CD4-positive, alpha-beta memory T cell (primary cell): ENCODE results near the gene TRIM15. TPM values are rescaled to one million over a fixed set of nuclear protein-coding genes. Genes with fewer than 3 reads are reported as not detected.
"Not testable (repeated sequence)": the region's sequence is repeated elsewhere in the genome, so short reads cannot be mapped to it uniquely, and the experiment has no call there.

Experiments
- CTCF ChIA-PET: fragments of 350-600 bp; sonication (Branson Sonifier 250); formaldehyde crosslinking; loops from one replicate; lab custom pipeline; 2021; ENCODE audit warnings: inconsistent platforms; ENCODE audit not compliant: partially characterized antibody; lab: Charles Lee
- POLR2A ChIA-PET: fragments of 350-600 bp; sonication (Branson Sonifier 250); formaldehyde crosslinking; loops from one replicate; lab custom pipeline; 2021; ENCODE audit not compliant: partially characterized antibody; lab: Charles Lee
- DNase-seq, 5 donors: peaks; one replicate each; pipeline versions ENCODE4 v3.0.0 to v3.0.0-alpha.2; 2020 to 2022; ENCODE audit warnings: mixed read lengths in 1 of 5
- H3K27ac ChIP-seq: one replicate; pipeline ENCODE4 v1.7.0; 2013; ENCODE audit warnings: low read depth, low read length
- H3K27me3 ChIP-seq: 2 replicates; pipeline ENCODE4 v1.7.0; 2013; ENCODE audit warnings: mild to moderate bottlenecking, low read length, moderate library complexity; ENCODE audit not compliant: insufficient read depth
- H3K36me3 ChIP-seq: 2 replicates; pipeline ENCODE4 v1.7.0; 2013; ENCODE audit warnings: mild to moderate bottlenecking, low read length, moderate library complexity; ENCODE audit not compliant: insufficient read depth
- H3K4me1 ChIP-seq: 2 replicates; pipeline ENCODE4 v1.7.0; 2013; ENCODE audit warnings: mild to moderate bottlenecking, low read length, moderate library complexity; ENCODE audit not compliant: insufficient read depth
- H3K4me3 ChIP-seq, 2 donors: one replicate each; pipeline ENCODE4 v1.7.0; 2013; ENCODE audit warnings: low read length in 2 of 2, mild to moderate bottlenecking in 1 of 2
- H3K9me3 ChIP-seq, 2 donors: one replicate each; pipeline ENCODE4 v1.7.0; 2013; ENCODE audit warnings: low read length in 2 of 2, control low read depth in 1 of 2; ENCODE audit not compliant: control insufficient read depth in 1 of 2
- H3K27ac Mint-ChIP-seq, 7 donors: one replicate each; pipeline ENCODE4 v1.8.0; 2020 to 2021; ENCODE audit warnings: mixed read lengths in 7 of 7, mild to moderate bottlenecking in 6 of 7, inconsistent platforms in 3 of 7, moderate library complexity in 3 of 7
- H3K27me3 Mint-ChIP-seq, 2 donors: one replicate each; pipeline ENCODE4 v1.8.0; 2020 to 2021; ENCODE audit warnings: mixed read lengths in 2 of 2
- H3K36me3 Mint-ChIP-seq, 2 donors: one replicate each; pipeline ENCODE4 v1.8.0; 2020 to 2021; ENCODE audit warnings: mixed read lengths in 2 of 2, inconsistent platforms in 1 of 2, mild to moderate bottlenecking in 1 of 2
- H3K4me1 Mint-ChIP-seq, 4 donors: one replicate each; pipeline ENCODE4 v1.8.0; 2020 to 2021; ENCODE audit warnings: mixed read lengths in 4 of 4, mild to moderate bottlenecking in 1 of 4
- H3K4me3 Mint-ChIP-seq, 8 donors: one replicate each; pipeline ENCODE4 v1.8.0; 2020 to 2021; ENCODE audit warnings: mixed read lengths in 8 of 8, mild to moderate bottlenecking in 7 of 8, moderate library complexity in 6 of 8, inconsistent platforms in 3 of 8
- H3K9me3 Mint-ChIP-seq, 8 donors: one replicate each; pipeline ENCODE4 v1.8.0; 2020 to 2021; ENCODE audit warnings: mixed read lengths in 8 of 8, mild to moderate bottlenecking in 5 of 8, inconsistent platforms in 3 of 8, moderate library complexity in 1 of 8
- intact Hi-C: fragments of 100-400 bp; cut with micrococcal nuclease; formaldehyde crosslinking; loops from one replicate; pipeline ENCODE4 v1.15.1; 2023
- polyA plus RNA-seq, 2 donors: library from polyadenylated mRNA; unstranded; fragments of 300-500 nt; fragmentation: Illumina TruSeq; gene quantifications; one replicate each; pipeline ENCODE4 v1.2.3, GENCODE V29; 2021
- total RNA-seq, 2 experiments: library from RNA; stranded (reverse); gene quantifications; one replicate each; pipeline ENCODE4 v1.2.3, GENCODE V29; 2021

TRIM15 gene
- not detected for total RNA-seq
- not detected for polyA plus RNA-seq

GRCh38 chr6:30163090-30163917 is at the start of gene TRIM15:
TSS of gene TRIM15 (plus strand) at chr6:30163546. CDS start at chr6:30163685, 139 bp downstream.
- peak in 2 of 5 donors; percentile 24 to 49 for DNase-seq
- peaks cover 10 to 21% (median 14%) of the 10 kb centered on the region in 4 donors for H3K4me1 Mint-ChIP-seq
- Histone ChIP-seq H3K27ac (no peak within 1 kb of the TSS), H3K36me3 (no peaks in the 10 kb centered on the region), H3K4me3 (no peak within 1 kb of the TSS), H3K27me3 (no peaks in the 10 kb centered on the region), H3K9me3 (no peaks in the 10 kb centered on the region), H3K4me1 (peaks cover 12% of the 10 kb centered on the region)
- peak within 1 kb of the TSS in 1 of 7 donors; percentile 67 for H3K27ac Mint-ChIP-seq
- H3K9me3 Mint-ChIP-seq: no peaks in the 10 kb centered on the region
- no peaks in the 10 kb centered on the region for H3K36me3 Mint-ChIP-seq
- intact Hi-C loops: no loop called here
- peak within 1 kb of the TSS in 5 of 8 donors; percentile 11 to 51 (median 41) for H3K4me3 Mint-ChIP-seq
- peaks cover 2 to 13% of the 10 kb centered on the region in 2 donors for H3K27me3 Mint-ChIP-seq
- ChIA-PET POLR2A (no interaction called here), CTCF (no interaction called here)

- POLR2A ChIA-PET: no interaction called here
- Histone ChIP-seq H3K27ac (no peak overlapping the region), H3K4me3 (no peak overlapping the region), H3K36me3 (no peaks in the 10 kb centered on the region), H3K27me3 (peaks cover 7% of the 10 kb centered on the region), H3K9me3 (no peaks in the 10 kb centered on the region), H3K4me1 (no peaks in the 10 kb centered on the region)
- Mint-ChIP-seq H3K9me3 (no peaks in the 10 kb centered on the region), H3K27ac (no peak overlapping the region), H3K4me1 (peaks cover 0 to 6% (median 3%) of the 10 kb centered on the region in 4 donors), H3K36me3 (no peaks in the 10 kb centered on the region), H3K27me3 (peaks cover 28 to 35% of the 10 kb centered on the region in 2 donors), H3K4me3 (no peak overlapping the region)
- CTCF ChIA-PET: no interaction called here
- DNase-seq: no peak
- intact Hi-C loops: no loop called here
Observed at GRCh38 chr6:30113841-30114240, 49.5 kb upstream of the TRIM15 start.

DNA sequence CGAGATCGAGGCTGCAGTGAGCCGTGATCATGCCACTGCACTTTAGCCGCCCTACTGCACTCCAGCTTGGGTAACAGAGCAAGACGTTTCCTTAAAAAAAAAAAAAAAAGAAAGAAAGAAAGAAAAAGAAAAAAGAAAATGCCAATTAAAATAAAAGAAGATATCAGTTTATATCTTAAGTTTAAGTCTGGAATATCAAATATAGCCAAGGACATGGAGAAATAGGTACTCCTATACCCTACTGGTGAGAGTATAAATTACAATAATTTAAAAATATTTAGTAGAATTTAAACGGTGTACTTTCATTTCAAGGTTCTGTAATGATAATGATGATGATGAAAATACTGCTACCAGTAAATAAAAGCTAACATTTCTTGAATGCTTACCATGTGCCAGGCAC is 46.6 kb upstream of the TRIM15 start:
- H3K27ac ChIP-seq: no peak overlapping the region
- no peak overlapping the region for H3K4me3 ChIP-seq
- peaks cover 7% of the 10 kb centered on the region for H3K27me3 ChIP-seq
- no peaks in the 10 kb centered on the region for H3K36me3 ChIP-seq
- H3K4me3 Mint-ChIP-seq: no peak overlapping the region
- peaks cover 0 to 6% (median 3%) of the 10 kb centered on the region in 4 donors for H3K4me1 Mint-ChIP-seq
- POLR2A ChIA-PET: no interaction called here
- CTCF ChIA-PET: interaction anchor here (1.6 to 3.3 kb wide), 2 partner anchors 14 to 15 kb away, joined by 8 to 17 read pairs; no protein-coding TSS in a partner anchor
- peaks cover 22 to 29% of the 10 kb centered on the region in 2 donors for H3K27me3 Mint-ChIP-seq
- intact Hi-C loops: no loop called here
- DNase-seq: no peak
- no peaks in the 10 kb centered on the region for H3K9me3 Mint-ChIP-seq
- no peaks in the 10 kb centered on the region for H3K9me3 ChIP-seq
- H3K36me3 Mint-ChIP-seq: no peaks in the 10 kb centered on the region
- H3K4me1 ChIP-seq: no peaks in the 10 kb centered on the region
- no peak overlapping the region for H3K27ac Mint-ChIP-seq

DNA sequence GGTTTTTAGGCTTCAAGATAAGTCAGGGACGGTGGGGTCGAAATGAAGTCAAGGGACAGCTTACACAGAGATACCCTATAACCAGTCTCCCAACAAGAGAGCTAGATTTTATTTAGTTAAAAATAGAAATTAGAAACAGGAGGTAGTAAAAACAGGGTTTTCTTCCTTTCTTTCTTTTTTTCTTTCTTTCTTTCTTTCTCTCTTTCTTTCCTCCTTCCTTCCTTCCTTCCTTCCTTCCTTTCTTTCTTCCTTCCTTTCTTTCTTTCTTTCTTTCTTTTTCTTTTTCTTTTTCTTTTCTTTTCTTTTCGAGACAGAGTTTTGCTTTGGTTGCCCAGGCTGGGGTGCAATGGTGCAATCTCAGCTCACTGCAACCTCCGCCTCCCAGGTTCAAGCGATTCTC is 44.7 kb upstream of the TRIM15 start:
- intact Hi-C loops, H3K4me3 ChIP-seq, H3K27me3 ChIP-seq, H3K4me3 Mint-ChIP-seq, H3K9me3 Mint-ChIP-seq, DNase-seq, H3K36me3 ChIP-seq, H3K27ac Mint-ChIP-seq, H3K9me3 ChIP-seq, H3K4me1 ChIP-seq, H3K27ac ChIP-seq, H3K4me1 Mint-ChIP-seq, H3K36me3 Mint-ChIP-seq, POLR2A ChIA-PET: not testable (repeated sequence)
- CTCF ChIA-PET: interaction anchor here (0.9 to 1.0 kb wide), 2 partner anchors 12 to 15 kb away, joined by 4 read pairs; no protein-coding TSS in a partner anchor
- H3K27me3 Mint-ChIP-seq: peaks cover 12 to 29% of the 10 kb centered on the region in 2 donors

DNA sequence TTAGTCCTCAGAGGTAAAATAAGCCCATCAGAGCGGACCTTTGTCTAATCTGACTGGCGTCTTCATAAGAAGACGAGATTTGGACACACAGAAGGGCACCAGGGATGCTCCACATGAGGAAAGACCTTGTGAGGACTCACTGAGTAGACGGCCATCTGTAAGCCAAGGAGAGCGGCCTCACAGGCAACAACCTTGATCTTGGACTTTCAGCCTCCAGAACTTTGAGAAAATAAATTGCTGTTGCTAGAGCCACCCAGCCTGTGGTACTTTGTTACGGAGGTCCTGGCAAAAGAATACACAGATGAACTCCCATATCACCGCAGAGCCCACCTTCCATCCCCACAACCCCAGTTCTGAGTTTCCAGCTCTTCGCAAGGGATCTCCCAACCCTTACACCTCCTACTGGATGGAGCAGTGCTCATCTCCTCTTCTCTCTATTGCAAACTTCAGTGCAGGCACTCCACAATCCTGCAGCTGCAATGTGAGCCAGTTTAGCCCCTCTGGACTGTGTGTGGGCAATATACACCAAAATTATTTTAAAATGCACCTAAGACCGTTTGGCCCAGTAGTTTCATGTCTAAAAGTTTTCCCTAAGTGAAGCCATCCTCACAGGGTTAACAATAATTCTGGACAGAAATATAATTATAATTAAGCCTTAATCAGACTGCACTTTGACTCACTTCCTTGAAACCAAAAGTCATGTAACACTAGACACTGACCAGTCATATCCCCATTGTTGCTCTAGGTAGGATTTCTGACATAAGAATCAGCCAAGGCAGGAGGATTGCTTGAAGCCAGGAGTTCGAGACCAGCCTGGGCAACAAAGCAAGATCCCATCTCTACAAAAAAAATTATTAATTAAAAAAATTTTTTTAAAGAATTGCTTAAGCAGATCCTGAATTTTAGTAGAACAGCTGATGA is 41.6 kb upstream of the TRIM15 start:
- ChIA-PET POLR2A (no interaction called here), CTCF (interaction anchor here (2.4 to 2.7 kb wide), 2 partner anchors 10 to 18 kb away, joined by 12 to 13 read pairs; no protein-coding TSS in a partner anchor)
- intact Hi-C loops: no loop called here
- H3K9me3 Mint-ChIP-seq: no peaks in the 10 kb centered on the region
- no peak overlapping the region for H3K4me3 Mint-ChIP-seq
- H3K9me3 ChIP-seq: no peaks in the 10 kb centered on the region
- H3K36me3 ChIP-seq: no peaks in the 10 kb centered on the region
- no peak for DNase-seq
- no peaks in the 10 kb centered on the region for H3K36me3 Mint-ChIP-seq
- H3K4me1 Mint-ChIP-seq: no peaks in the 10 kb centered on the region
- no peak overlapping the region for H3K27ac Mint-ChIP-seq
- no peak overlapping the region for H3K27ac ChIP-seq
- H3K4me1 ChIP-seq: no peaks in the 10 kb centered on the region
- peaks cover 3% of the 10 kb centered on the region for H3K27me3 ChIP-seq
- no peak overlapping the region for H3K4me3 ChIP-seq
- peaks cover 14 to 29% of the 10 kb centered on the region in 2 donors for H3K27me3 Mint-ChIP-seq

DNA sequence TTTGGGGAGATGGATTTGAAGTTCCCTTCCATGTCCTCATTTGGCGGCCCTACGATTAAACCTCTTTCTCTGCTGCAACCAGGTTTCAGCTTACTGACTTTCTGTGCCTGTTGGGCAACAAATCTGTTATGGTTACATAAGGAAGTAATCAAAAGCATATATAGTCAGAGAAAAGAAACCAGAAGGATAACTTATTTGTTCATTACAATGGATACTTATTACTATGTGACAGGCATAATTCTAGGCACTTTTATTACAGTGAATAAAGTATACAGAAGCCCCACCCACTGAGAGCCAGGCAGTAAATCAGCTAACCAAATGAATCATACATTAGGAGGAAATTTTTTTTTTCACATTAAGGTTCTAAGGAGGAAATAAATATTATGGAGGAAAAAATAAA is 40.8 kb upstream of the TRIM15 start:
- CTCF ChIA-PET: interaction anchor here (2.4 to 2.7 kb wide), 2 partner anchors 9 to 19 kb away, joined by 12 to 13 read pairs; no protein-coding TSS in a partner anchor
- Mint-ChIP-seq H3K27ac (no peak overlapping the region), H3K27me3 (peaks cover 20 to 27% of the 10 kb centered on the region in 2 donors), H3K9me3 (no peaks in the 10 kb centered on the region), H3K36me3 (no peaks in the 10 kb centered on the region), H3K4me1 (peaks cover 0 to 5% (median 0%) of the 10 kb centered on the region in 4 donors), H3K4me3 (no peak overlapping the region)
- intact Hi-C loops: no loop called here
- Histone ChIP-seq H3K27me3 (peaks cover 3% of the 10 kb centered on the region), H3K27ac (no peak overlapping the region), H3K9me3 (no peaks in the 10 kb centered on the region), H3K4me1 (no peaks in the 10 kb centered on the region), H3K4me3 (no peak overlapping the region), H3K36me3 (no peaks in the 10 kb centered on the region)
- POLR2A ChIA-PET: no interaction called here
- DNase-seq: no peak
